Spinal cord (tissue), 10 donors: ENCODE data around the gene MACO1. TPM values are rescaled to one million over a fixed set of nuclear protein-coding genes. Genes with fewer than 3 reads are reported as not detected.
"Not testable (repeated sequence)": the region's sequence is repeated elsewhere in the genome, so short reads cannot be mapped to it uniquely, and the experiment has no call there.

Experiments
- DNase-seq, 6 donors: peaks; one replicate each; pipeline versions ENCODE4 v3.0.0 to v3.0.0-alpha.2; 2013 to 2015; ENCODE audit warnings: low spot score in 6 of 6, low read depth in 4 of 6
- H3K27ac ChIP-seq: one replicate; pipeline ENCODE4 v1.5.1; 2013; ENCODE audit warnings: low read depth, low read length, control low read depth
- H3K27me3 ChIP-seq: one replicate; pipeline ENCODE4 v1.6.1; 2013; ENCODE audit warnings: low read length; ENCODE audit not compliant: control insufficient read depth, insufficient read depth
- H3K36me3 ChIP-seq: one replicate; pipeline ENCODE4 v1.6.1; 2013; ENCODE audit warnings: low read length; ENCODE audit not compliant: control insufficient read depth, insufficient read depth
- H3K4me1 ChIP-seq: one replicate; pipeline ENCODE4 v1.6.1; 2013; ENCODE audit warnings: low read length; ENCODE audit not compliant: control insufficient read depth, insufficient read depth
- H3K4me3 ChIP-seq: one replicate; pipeline ENCODE4 v1.5.1; 2013; ENCODE audit warnings: low read depth, low read length, control low read depth
- H3K9me3 ChIP-seq: one replicate; pipeline ENCODE4 v1.6.1; 2013; ENCODE audit warnings: low read length; ENCODE audit not compliant: control insufficient read depth, insufficient read depth
- WGBS: methylation state at CpG from one replicate; pipeline ENCODE4 v1.1.5; 2013; ENCODE audit warnings: missing lambda C conversion rate; ENCODE audit not compliant: insufficient coverage; 5-methylcytosine and 5-hydroxymethylcytosine counted together
- polyA plus RNA-seq, 2 donors: library from polyadenylated mRNA; unstranded; fragments of 120-200 nt; gene quantifications; one replicate each; pipeline ENCODE4 v1.2.1, GENCODE V29; 2013; ENCODE audit not compliant: insufficient read length in 2 of 2
- total RNA-seq, 2 donors: library from RNA; depleted of rRNA in 1 of 2; stranded (reverse); fragments of 120-200 nt in 1 of 2; fragments of >200 nt in 1 of 2; gene quantifications; one replicate each; pipeline versions ENCODE4 v1.2.3 to v1.2.4, GENCODE V29; 2013 to 2014
- donor health status: healthy.

Gene MACO1
- total and polyA plus RNA-seq, 4 donors, result 31.0 to 33.3 (median 33.1) TPM

DNA sequence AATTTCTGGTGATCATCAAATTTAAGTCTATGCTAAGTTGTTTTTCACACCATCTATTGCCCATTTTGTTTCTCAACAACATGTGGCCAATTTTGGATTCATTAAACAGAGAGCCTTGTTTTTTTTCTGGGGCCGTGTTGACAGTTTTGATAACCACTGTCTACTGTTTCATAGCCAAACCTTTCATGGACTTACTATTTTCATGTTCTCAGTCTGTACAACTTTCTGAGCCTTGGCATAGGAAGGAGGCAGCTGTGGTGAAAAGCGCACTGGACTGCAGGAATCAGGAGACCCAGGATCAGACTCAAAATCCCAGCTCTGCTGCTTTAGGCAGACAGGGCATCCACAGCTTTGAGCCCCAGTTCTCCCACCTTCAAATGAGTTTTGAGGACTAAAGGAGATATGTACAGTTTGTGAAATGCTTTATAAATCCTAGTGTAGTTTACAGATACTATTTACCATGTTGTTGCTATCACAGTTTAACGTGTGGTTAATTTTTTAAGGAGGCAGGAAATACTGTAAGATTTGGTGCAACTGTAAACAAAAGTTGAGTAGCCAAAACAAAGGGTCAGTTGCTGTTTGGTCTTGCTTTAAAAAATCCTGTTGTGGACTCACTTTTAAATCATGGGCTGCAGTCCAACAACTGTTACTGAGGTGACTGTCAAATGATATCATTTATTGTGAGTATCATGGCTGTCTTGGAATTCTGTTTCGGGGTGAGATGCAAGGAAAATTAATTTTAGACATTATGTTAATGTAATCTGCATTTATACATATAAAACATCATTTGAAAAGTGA is 2.9 kb downstream of the MACO1 start:
- no peak overlapping the region for H3K4me3 ChIP-seq
- WGBS, result 40% methylated on average over 2 of the region's 4 CpGs
- peaks cover 3% of the 10 kb centered on the region for H3K36me3 ChIP-seq
- no peaks in the 10 kb centered on the region for H3K27me3 ChIP-seq
- no peaks in the 10 kb centered on the region for H3K9me3 ChIP-seq
- no peak overlapping the region for H3K27ac ChIP-seq
- no peaks in the 10 kb centered on the region for H3K4me1 ChIP-seq
- DNase-seq, result peak in 1 of 6 donors; percentile 13

- Histone ChIP-seq H3K9me3 (no peaks in the 10 kb centered on the region), H3K36me3 (peaks cover 3% of the 10 kb centered on the region), H3K4me3 (no peak overlapping the region), H3K27ac (no peak overlapping the region), H3K27me3 (no peaks in the 10 kb centered on the region), H3K4me1 (no peaks in the 10 kb centered on the region)
- no peak for DNase-seq
- no CpG with 5 or more reads among the region's 4 CpGs for WGBS
Observed at GRCh38 chr1:25435397-25436108, 4.9 kb downstream of the MACO1 start.

DNA sequence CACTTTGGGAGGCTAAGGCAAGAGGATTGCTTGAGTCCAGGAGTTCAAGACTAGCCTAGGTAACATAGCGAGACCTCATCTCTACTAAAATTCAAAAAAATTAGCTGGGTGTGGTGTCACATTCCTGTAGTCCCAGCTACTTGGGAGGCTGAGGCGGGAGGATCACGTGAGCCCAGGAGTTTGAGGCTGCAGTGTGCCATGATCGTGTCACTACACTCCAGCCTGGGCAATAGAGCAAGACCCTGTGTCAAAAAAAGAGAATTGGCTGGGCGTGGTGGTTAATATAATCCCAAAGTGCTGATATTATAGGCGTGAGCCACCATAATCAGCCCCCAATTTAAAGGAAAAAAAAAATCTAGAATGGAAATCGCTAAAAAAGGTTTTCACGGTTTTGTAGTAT is 7.0 kb downstream of the MACO1 start:
- 100% methylated on average over 2 of the region's 8 CpGs for WGBS
- no peaks in the 10 kb centered on the region for H3K9me3 ChIP-seq
- H3K36me3 ChIP-seq, result peaks cover 3% of the 10 kb centered on the region
- no peak for DNase-seq
- H3K27ac ChIP-seq, result no peak overlapping the region
- no peaks in the 10 kb centered on the region for H3K4me1 ChIP-seq
- no peak overlapping the region for H3K4me3 ChIP-seq
- no peaks in the 10 kb centered on the region for H3K27me3 ChIP-seq

GRCh38 chr1:25439287-25439686 is 8.6 kb downstream of the MACO1 start:
- no peak for DNase-seq
- no peak overlapping the region for H3K27ac ChIP-seq
- no peak overlapping the region for H3K4me3 ChIP-seq
- H3K36me3 ChIP-seq, result peaks cover 3% of the 10 kb centered on the region
- H3K27me3 ChIP-seq, result no peaks in the 10 kb centered on the region
- H3K9me3 ChIP-seq, result no peaks in the 10 kb centered on the region
- WGBS, result 100% methylated on average over 4 of the region's 6 CpGs
- H3K4me1 ChIP-seq, result no peaks in the 10 kb centered on the region

- H3K36me3 ChIP-seq, result peaks cover 3% of the 10 kb centered on the region
- H3K9me3 ChIP-seq, result no peaks in the 10 kb centered on the region
- no peak overlapping the region for H3K27ac ChIP-seq
- WGBS, result 83% methylated on average over 1 of the region's 1 CpG
- no peak overlapping the region for H3K4me3 ChIP-seq
- H3K4me1 ChIP-seq, result no peaks in the 10 kb centered on the region
- no peaks in the 10 kb centered on the region for H3K27me3 ChIP-seq
- DNase-seq, result peak in 1 of 6 donors; percentile 55
Observed at GRCh38 chr1:25442178-25442577, 11.5 kb downstream of the MACO1 start.

GRCh38 chr1:25443030-25443699 is 12.5 kb downstream of the MACO1 start:
- no peaks in the 10 kb centered on the region for H3K27me3 ChIP-seq
- no peaks in the 10 kb centered on the region for H3K4me1 ChIP-seq
- H3K4me3 ChIP-seq, result no peak overlapping the region
- no peak for DNase-seq
- 70% methylated on average over 2 of the region's 4 CpGs for WGBS
- H3K36me3 ChIP-seq, result peaks cover 2% of the 10 kb centered on the region
- no peak overlapping the region for H3K27ac ChIP-seq
- H3K9me3 ChIP-seq, result no peaks in the 10 kb centered on the region

DNA sequence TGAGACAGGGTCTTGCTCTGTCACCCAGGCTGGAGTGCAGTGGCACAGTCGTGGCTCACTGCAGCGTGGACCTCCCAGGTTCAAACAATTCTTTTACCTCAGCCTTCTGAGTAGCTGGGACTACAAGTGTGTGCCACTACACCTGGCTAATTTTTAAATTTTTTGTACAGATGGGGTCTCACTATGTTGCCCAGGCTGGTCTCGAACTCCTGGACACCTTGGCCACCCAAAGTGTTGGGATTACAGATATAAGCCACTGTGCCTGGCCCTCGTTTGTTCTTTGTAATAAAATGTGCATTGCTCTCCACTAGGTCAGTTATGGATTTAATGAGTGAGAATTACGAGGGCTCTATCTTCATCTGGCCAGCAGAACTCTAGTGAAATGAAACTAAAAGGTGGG is 13.9 kb downstream of the MACO1 start:
- H3K36me3 ChIP-seq, H3K27me3 ChIP-seq, H3K4me1 ChIP-seq, H3K27ac ChIP-seq, H3K9me3 ChIP-seq, DNase-seq, H3K4me3 ChIP-seq: not testable (repeated sequence)
- 91% methylated on average over 3 of the region's 5 CpGs for WGBS

GRCh38 chr1:25445993-25446538 is 15.4 kb downstream of the MACO1 start:
- no peak overlapping the region for H3K27ac ChIP-seq
- H3K9me3 ChIP-seq, result no peaks in the 10 kb centered on the region
- DNase-seq, result peak in 1 of 6 donors; percentile 43
- no peaks in the 10 kb centered on the region for H3K4me1 ChIP-seq
- H3K36me3 ChIP-seq, result peaks cover 9% of the 10 kb centered on the region
- no peak overlapping the region for H3K4me3 ChIP-seq
- no peaks in the 10 kb centered on the region for H3K27me3 ChIP-seq
- 72% methylated on average over 2 of the region's 2 CpGs for WGBS

- Histone ChIP-seq H3K27me3 (no peaks in the 10 kb centered on the region), H3K27ac (no peak overlapping the region), H3K9me3 (no peaks in the 10 kb centered on the region), H3K4me3 (no peak overlapping the region), H3K36me3 (peaks cover 9% of the 10 kb centered on the region), H3K4me1 (no peaks in the 10 kb centered on the region)
- DNase-seq, result no peak
Observed at GRCh38 chr1:25447547-25447946, 16.9 kb downstream of the MACO1 start.
